Liver (tissue), 9 donors: ENCODE results near the gene RNPEPL1. TPM values are rescaled to one million over a fixed set of nuclear protein-coding genes. Genes with fewer than 3 reads are reported as not detected.

ENCODE experiments used
- DNase-seq: peaks from one replicate; pipeline ENCODE4 v3.0.0-alpha.2; 2017; ENCODE audit warnings: low spot score
- H3K27ac ChIP-seq, 2 donors: one replicate each; pipeline ENCODE4 v1.7.0; 2013; ENCODE audit warnings: inconsistent platforms in 2 of 2, low read length in 2 of 2, control low read depth in 1 of 2, low read depth in 1 of 2, mild to moderate bottlenecking in 1 of 2
- H3K27me3 ChIP-seq, 4 donors: one replicate each; pipeline versions ENCODE4 v1.6.1 to v1.7.0; 2013; ENCODE audit warnings: low read length in 3 of 4, inconsistent platforms in 1 of 4, mild to moderate bottlenecking in 1 of 4, moderate library complexity in 1 of 4; ENCODE audit not compliant: control insufficient read depth in 4 of 4, insufficient read depth in 4 of 4
- H3K36me3 ChIP-seq, 4 donors: one replicate each; pipeline versions ENCODE4 v1.6.1 to v1.7.0; 2013; ENCODE audit warnings: low read length in 3 of 4, mild to moderate bottlenecking in 3 of 4, low read depth in 1 of 4, moderate library complexity in 1 of 4; ENCODE audit not compliant: control insufficient read depth in 4 of 4, insufficient read depth in 3 of 4
- H3K4me1 ChIP-seq, 4 donors: one replicate each; pipeline versions ENCODE4 v1.6.1 to v1.7.0; 2013; ENCODE audit warnings: low read length in 3 of 4, mild to moderate bottlenecking in 3 of 4, moderate library complexity in 1 of 4; ENCODE audit not compliant: control insufficient read depth in 4 of 4, insufficient read depth in 4 of 4
- H3K4me3 ChIP-seq, 3 donors: one replicate each; pipeline versions ENCODE4 v1.6.1 to v1.7.0; 2013; ENCODE audit warnings: low read length in 3 of 3, control low read depth in 1 of 3, low read depth in 1 of 3, mild to moderate bottlenecking in 1 of 3
- H3K9ac ChIP-seq, 2 donors: one replicate each; pipeline ENCODE4 v1.7.0; 2013; ENCODE audit warnings: low read length in 2 of 2, mild to moderate bottlenecking in 2 of 2, moderate library complexity in 2 of 2, control low read depth in 1 of 2, low read depth in 1 of 2
- H3K9me3 ChIP-seq, 4 donors: one replicate each; pipeline versions ENCODE4 v1.6.1 to v1.7.0; 2013; ENCODE audit warnings: low read length in 3 of 4; ENCODE audit not compliant: control insufficient read depth in 4 of 4
- CTCF ChIP-seq: fragments of 150-350 bp; IDR thresholded peaks from 2 replicates; pipeline ENCODE4 v1.5.1; 2017; ENCODE audit warnings: improper control_type of control experiment, low read depth, low read length; ENCODE audit not compliant: missing input control
- EGR1 ChIP-seq, 2 donors: IDR thresholded peaks; 2 replicates each; pipeline ENCODE4 v1.6.1; 2016 to 2018; ENCODE audit warnings: antibody characterized with exemption in 2 of 2, low read depth in 2 of 2
- FOXA1 ChIP-seq: IDR thresholded peaks from 2 replicates; pipeline ENCODE4 v1.6.1; 2016; ENCODE audit warnings: antibody characterized with exemption
- FOXA2 ChIP-seq: IDR thresholded peaks from 2 replicates; pipeline ENCODE4 v1.6.1; 2016; ENCODE audit warnings: antibody characterized with exemption
- GABPA ChIP-seq, 2 donors: IDR thresholded peaks in 1 of 2; conservative IDR thresholded peaks in 1 of 2; 2 replicates each; pipeline ENCODE4 v1.6.1; 2016; ENCODE audit warnings: antibody characterized with exemption in 2 of 2, mild to moderate bottlenecking in 1 of 2, moderate library complexity in 1 of 2
- NR2F2 ChIP-seq: IDR thresholded peaks from 2 replicates; pipeline ENCODE4 v1.6.1; 2016; ENCODE audit warnings: antibody characterized with exemption
- RAD21 ChIP-seq, 2 donors: IDR thresholded peaks; 2 replicates each; pipeline ENCODE4 v1.6.1; 2016; ENCODE audit warnings: antibody characterized with exemption in 2 of 2, mild to moderate bottlenecking in 2 of 2
- RXRA ChIP-seq, 2 donors: IDR thresholded peaks; 2 replicates each; pipeline ENCODE4 v1.6.1; 2017 to 2018; ENCODE audit warnings: antibody characterized with exemption in 2 of 2, mild to moderate bottlenecking in 1 of 2
- SP1 ChIP-seq: IDR thresholded peaks from 2 replicates; pipeline ENCODE4 v1.6.1; 2018; ENCODE audit warnings: antibody characterized with exemption, mild to moderate bottlenecking
- TAF1 ChIP-seq: conservative IDR thresholded peaks from 2 replicates; pipeline ENCODE4 v1.6.1; 2016; ENCODE audit warnings: antibody characterized with exemption, mild to moderate bottlenecking
- YY1 ChIP-seq: IDR thresholded peaks from 2 replicates; pipeline ENCODE4 v1.6.1; 2016; ENCODE audit warnings: antibody characterized with exemption, mild to moderate bottlenecking
- ZBTB33 ChIP-seq: IDR thresholded peaks from 2 replicates; pipeline ENCODE4 v1.6.1; 2016; ENCODE audit warnings: antibody characterized with exemption
- WGBS: extraction: QIAGEN DNeasy Blood & Tissue Kit; methylation state at CpG from one replicate; pipeline ENCODE4 v1.1.7; 2013; 5-methylcytosine and 5-hydroxymethylcytosine counted together
- polyA plus RNA-seq, 2 donors: library from polyadenylated mRNA; stranded (reverse) in 1 of 2; unstranded in 1 of 2; fragments of 200-250 nt in 1 of 2; fragments of >200 nt in 1 of 2; fragmentation: Nextera tagmentation in 1 of 2; extraction: Ambion mirVana in 1 of 2; gene quantifications; one replicate each; pipeline versions ENCODE4 v1.2.1 to v1.2.3, GENCODE V29; 2013 to 2015
- total RNA-seq, 2 donors: library from RNA; depleted of rRNA; stranded (reverse); fragments of >200 nt; gene quantifications; one replicate each; pipeline ENCODE4 v1.2.3, GENCODE V29; 2014
- TF ChIP-seq, protein P1 (sequence below): IDR thresholded peaks from 2 replicates; pipeline ENCODE4 v1.6.1; 2016; ENCODE audit warnings: antibody characterized with exemption
- donor health status: healthy.
- donor health status: healthy.
- donor health status: healthy.
- donor health status: healthy.
- donor health status: healthy.

The RNPEPL1 gene
- total and polyA plus RNA-seq, 4 donors: 24.8 to 43.9 (median 29.4) TPM

- TF ChIP-seq CTCF: no peak
Measured at GRCh38 chr2:240601061-240601830, 33.0 kb downstream of the RNPEPL1 start (continued).

DNA sequence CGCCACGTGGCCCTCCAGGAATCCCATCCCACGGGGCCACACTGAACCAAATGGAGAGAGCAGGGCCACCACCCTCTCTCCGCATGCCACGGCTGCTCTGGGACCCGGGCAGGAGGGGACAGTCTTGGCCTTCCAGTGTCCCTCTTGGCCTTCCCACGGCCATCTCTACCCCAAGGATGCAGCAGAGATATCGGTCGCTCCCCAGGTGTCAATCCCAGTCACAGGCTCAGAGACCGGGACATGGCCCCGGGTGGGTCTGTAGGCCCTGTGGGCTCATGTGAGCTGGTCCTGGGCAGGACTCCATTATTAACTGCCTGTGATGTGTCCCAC, 33.5 kb downstream of the RNPEPL1 start:
- TF ChIP-seq RAD21 (IDR thresholded peaks at IDR 0.05): no peak
- TF ChIP-seq, protein P1, sequence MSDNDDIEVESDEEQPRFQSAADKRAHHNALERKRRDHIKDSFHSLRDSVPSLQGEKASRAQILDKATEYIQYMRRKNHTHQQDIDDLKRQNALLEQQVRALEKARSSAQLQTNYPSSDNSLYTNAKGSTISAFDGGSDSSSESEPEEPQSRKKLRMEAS: no peak
- TF ChIP-seq GABPA (IDR thresholded peaks at IDR 0.05 in 1 of 2, conservative IDR thresholded peaks at IDR 0.05 in 1 of 2): no peak
- no peak for TF ChIP-seq FOXA2
- no peak for TF ChIP-seq CTCF
- no peak for TF ChIP-seq FOXA1
- no peak for TF ChIP-seq ZBTB33
- TF ChIP-seq SP1: no peak
- TF ChIP-seq YY1: no peak
- no peak for TF ChIP-seq RXRA (IDR thresholded peaks at IDR 0.05)
- no peak for TF ChIP-seq TAF1
- no peak overlapping the region for H3K4me3 ChIP-seq
- H3K4me1 ChIP-seq: peaks cover 2 to 13% (median 8%) of the 10 kb centered on the region in 4 donors
- H3K27me3 ChIP-seq: no peaks in the 10 kb centered on the region
- no peak overlapping the region for H3K9ac ChIP-seq
- WGBS: 95% methylated on average over 11 of the region's 11 CpGs
- DNase-seq: no peak
- H3K27ac ChIP-seq: no peak overlapping the region
- H3K36me3 ChIP-seq: peaks cover 0 to 11% (median 4%) of the 10 kb centered on the region in 4 donors
- no peaks in the 10 kb centered on the region for H3K9me3 ChIP-seq

- peaks cover 0 to 11% (median 4%) of the 10 kb centered on the region in 4 donors for H3K36me3 ChIP-seq
- H3K9ac ChIP-seq: no peak overlapping the region
- H3K9me3 ChIP-seq: no peaks in the 10 kb centered on the region
- DNase-seq: no peak
- no peak overlapping the region for H3K27ac ChIP-seq
- TF ChIP-seq CTCF: no peak
- TF ChIP-seq TAF1: no peak
- TF ChIP-seq YY1: no peak
- TF ChIP-seq RXRA (IDR thresholded peaks at IDR 0.05): no peak
- no peak for TF ChIP-seq EGR1 (IDR thresholded peaks at IDR 0.05; ENCODE audit: low read depth in 2 of 2)
- TF ChIP-seq NR2F2: no peak
- TF ChIP-seq GABPA (IDR thresholded peaks at IDR 0.05 in 1 of 2, conservative IDR thresholded peaks at IDR 0.05 in 1 of 2): no peak
- TF ChIP-seq, protein P1: no peak
- H3K4me3 ChIP-seq: no peak overlapping the region
- no peaks in the 10 kb centered on the region for H3K27me3 ChIP-seq
- WGBS: 91% methylated on average over 32 of the region's 32 CpGs
- H3K4me1 ChIP-seq: peaks cover 2 to 11% (median 6%) of the 10 kb centered on the region in 4 donors
Measured at GRCh38 chr2:240602266-240603050, 34.2 kb downstream of the RNPEPL1 start.
